Right atrium auricular region (tissue), 2 donors: ENCODE results near the gene TNRC6C. TPM values are rescaled to one million over a fixed set of nuclear protein-coding genes. Genes with fewer than 3 reads are reported as not detected.

Source experiments
- DNase-seq: peaks from one replicate; pipeline ENCODE4 v3.0.0-alpha.2; 2019; ENCODE audit warnings: low spot score
- H3K27ac ChIP-seq, 2 donors: fragments of 200-600 bp; sonication (generic); 1 replicate in 1 of 2; 2 replicates in 1 of 2; pipeline ENCODE4 v1.5.1; 2016 to 2019
- H3K27me3 ChIP-seq, 2 donors: fragments of 200-600 bp; sonication (generic); one replicate each; pipeline versions ENCODE4 v1.5.1 to v1.6.0; 2017 to 2019
- H3K36me3 ChIP-seq: fragments of 200-600 bp; sonication (generic); one replicate; pipeline ENCODE4 v1.5.1; 2016
- H3K4me1 ChIP-seq, 2 donors: fragments of 200-600 bp; sonication (generic); one replicate each; pipeline versions ENCODE4 v1.5.1 to v1.6.0; 2017 to 2019
- H3K4me3 ChIP-seq, 2 donors: fragments of 200-600 bp; sonication (generic); 1 replicate in 1 of 2; 2 replicates in 1 of 2; pipeline ENCODE4 v1.5.1; 2017 to 2019; ENCODE audit warnings: mild to moderate bottlenecking in 1 of 2, moderate library complexity in 1 of 2
- H3K9me3 ChIP-seq, 2 donors: fragments of 200-600 bp; sonication (generic); one replicate each; pipeline ENCODE4 v1.5.1; 2019
- total RNA-seq, 2 donors: library from RNA; depleted of rRNA; stranded (reverse); fragments of >200 nt; gene quantifications; one replicate each; pipeline ENCODE4 v1.1.0, GENCODE V29; 2016
- TF ChIP-seq, protein P1 (sequence below), 2 donors: fragments of 200-600 bp; sonication (generic); IDR thresholded peaks; one replicate each; pipeline ENCODE4 v1.5.1; 2019; ENCODE audit warnings: antibody characterized with exemption in 2 of 2

TNRC6C gene
- total RNA-seq, 2 donors from 2014 or later: 8.7 to 13.0 TPM

DNA sequence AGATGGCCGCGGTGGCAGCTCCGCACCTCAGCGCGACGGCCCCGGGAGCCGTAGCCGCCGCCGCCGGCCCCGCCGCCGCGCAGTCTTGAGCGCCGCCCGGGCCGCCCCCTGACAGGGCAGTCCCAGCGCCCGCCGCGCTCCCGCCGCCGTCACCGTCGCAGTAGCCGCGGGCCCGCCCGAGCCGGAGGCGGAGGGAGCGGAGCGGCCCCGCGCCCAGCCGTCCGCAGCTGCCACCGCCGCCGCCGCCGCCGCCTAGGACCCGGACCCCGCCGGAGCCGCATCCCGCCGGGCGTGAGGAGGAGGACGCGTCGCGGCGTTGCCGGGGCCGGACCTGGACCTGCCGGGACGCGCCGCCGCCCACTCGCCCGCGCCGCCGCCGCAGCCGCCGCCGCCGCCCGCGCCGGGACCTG, 218 bp downstream of the TNRC6C start:
- Histone ChIP-seq H3K27me3 (no peaks in the 10 kb centered on the region), H3K27ac (peak overlapping the region in 1 of 2 donors; percentile 47), H3K4me3 (peak overlapping the region; percentile 57 to 90), H3K9me3 (no peaks in the 10 kb centered on the region), H3K36me3 (no peaks in the 10 kb centered on the region), H3K4me1 (peaks cover 0 to 44% of the 10 kb centered on the region in 2 donors)
- DNase-seq: no peak
- TF ChIP-seq, protein P1, sequence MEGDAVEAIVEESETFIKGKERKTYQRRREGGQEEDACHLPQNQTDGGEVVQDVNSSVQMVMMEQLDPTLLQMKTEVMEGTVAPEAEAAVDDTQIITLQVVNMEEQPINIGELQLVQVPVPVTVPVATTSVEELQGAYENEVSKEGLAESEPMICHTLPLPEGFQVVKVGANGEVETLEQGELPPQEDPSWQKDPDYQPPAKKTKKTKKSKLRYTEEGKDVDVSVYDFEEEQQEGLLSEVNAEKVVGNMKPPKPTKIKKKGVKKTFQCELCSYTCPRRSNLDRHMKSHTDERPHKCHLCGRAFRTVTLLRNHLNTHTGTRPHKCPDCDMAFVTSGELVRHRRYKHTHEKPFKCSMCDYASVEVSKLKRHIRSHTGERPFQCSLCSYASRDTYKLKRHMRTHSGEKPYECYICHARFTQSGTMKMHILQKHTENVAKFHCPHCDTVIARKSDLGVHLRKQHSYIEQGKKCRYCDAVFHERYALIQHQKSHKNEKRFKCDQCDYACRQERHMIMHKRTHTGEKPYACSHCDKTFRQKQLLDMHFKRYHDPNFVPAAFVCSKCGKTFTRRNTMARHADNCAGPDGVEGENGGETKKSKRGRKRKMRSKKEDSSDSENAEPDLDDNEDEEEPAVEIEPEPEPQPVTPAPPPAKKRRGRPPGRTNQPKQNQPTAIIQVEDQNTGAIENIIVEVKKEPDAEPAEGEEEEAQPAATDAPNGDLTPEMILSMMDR (IDR thresholded peaks at IDR 0.05): no peak

DNA sequence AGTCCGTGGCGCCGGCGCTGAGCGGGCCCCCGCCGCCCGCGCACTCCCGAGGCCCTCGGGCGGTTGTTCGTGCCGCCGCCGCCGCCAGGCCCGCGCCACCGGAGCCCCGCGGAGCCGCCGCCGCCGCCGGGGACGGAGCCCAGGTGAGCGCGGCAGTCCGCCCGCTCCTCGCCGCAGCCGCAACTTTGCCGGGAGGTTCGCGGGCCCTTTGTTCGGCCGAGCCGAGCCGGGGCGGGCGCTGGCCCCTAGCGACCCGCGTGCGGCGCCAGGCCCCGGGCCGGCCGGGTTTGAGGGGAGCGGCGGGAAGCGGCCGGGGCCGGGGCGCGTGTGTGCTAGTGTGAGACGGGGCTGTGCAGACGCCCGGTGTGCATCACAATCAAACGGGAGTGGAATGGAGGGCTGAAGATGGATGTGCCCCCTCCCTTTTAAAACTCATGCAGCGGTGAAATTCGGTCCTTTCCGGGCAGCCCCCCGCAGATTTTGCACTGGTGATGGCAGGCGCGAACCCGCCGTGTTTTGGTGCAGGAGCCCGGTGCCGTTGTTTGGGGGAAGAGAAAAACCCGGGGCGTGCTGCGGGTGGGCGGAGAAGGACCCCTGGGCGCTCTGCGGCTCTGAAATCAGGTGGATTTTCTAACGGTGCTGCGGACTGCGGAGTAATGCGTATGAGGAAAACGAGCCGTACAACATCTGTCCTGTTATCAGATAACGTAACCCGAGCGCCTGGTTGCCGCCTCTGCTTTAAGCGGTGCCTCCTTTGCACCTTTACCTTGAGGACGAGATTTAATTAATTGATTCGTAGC, 823 bp downstream of the TNRC6C start:
- peaks cover 0 to 51% of the 10 kb centered on the region in 2 donors for H3K4me1 ChIP-seq
- DNase-seq: no peak
- H3K27me3 ChIP-seq: no peaks in the 10 kb centered on the region
- H3K36me3 ChIP-seq: no peaks in the 10 kb centered on the region
- H3K4me3 ChIP-seq: peak overlapping the region; percentile 57 to 90
- peak overlapping the region; percentile 79 to 82 for H3K27ac ChIP-seq
- H3K9me3 ChIP-seq: no peaks in the 10 kb centered on the region
- TF ChIP-seq, protein P1 (IDR thresholded peaks at IDR 0.05): no peak

DNA sequence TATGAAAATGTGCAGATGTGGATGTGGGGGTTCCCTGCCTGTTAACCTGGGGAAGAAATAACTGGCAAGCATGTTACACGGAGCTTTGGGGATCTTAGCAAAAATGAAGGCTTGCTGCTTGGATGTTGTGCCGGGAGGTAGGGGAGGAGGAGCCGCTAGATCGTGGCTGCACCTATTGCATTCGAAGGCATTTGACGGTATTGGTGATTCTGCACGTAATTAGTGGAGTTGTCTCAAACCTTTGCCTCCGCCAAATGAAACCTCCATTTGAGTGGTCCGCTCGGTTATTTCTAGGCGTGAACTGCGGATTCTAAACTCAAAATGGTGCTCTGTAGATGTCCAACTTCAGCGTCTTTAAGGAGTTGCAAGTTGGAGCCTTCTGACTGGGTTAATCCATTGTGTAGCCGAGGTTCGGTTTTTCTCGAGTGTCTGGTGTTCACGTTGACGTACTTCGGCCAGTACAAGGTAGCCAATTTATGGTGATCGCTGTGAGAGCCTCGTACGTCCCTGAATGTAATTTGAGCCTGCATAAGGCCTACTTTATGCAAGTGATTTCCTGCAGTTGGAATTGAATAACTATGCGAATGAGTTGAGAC, 1.5 kb downstream of the TNRC6C start:
- no peak for DNase-seq
- TF ChIP-seq, protein P1 (IDR thresholded peaks at IDR 0.05): no peak
- no peaks in the 10 kb centered on the region for H3K36me3 ChIP-seq
- H3K4me1 ChIP-seq: peaks cover 0 to 58% of the 10 kb centered on the region in 2 donors
- no peaks in the 10 kb centered on the region for H3K27me3 ChIP-seq
- no peaks in the 10 kb centered on the region for H3K9me3 ChIP-seq
- H3K27ac ChIP-seq: peak overlapping the region; percentile 79 to 82
- H3K4me3 ChIP-seq: peak overlapping the region; percentile 57 to 90

DNA sequence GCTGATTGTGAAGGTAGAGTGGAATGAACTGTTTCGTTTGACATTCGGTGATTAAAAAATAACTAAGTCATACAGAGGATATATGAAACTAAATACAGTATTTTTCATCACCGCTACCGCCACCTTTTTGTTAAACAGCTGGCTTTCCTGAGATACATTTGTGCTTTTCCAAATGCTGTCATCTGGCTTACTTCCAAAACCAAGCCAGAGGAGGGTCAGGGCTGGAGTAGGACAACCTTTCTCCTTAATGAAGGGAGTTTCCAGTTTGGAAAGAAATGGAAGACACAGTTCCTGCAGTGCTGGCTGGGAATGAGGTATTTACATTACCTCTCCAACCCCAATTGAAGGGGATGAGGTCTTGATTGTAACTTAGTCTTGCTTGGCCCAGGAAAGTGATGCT, 3.2 kb downstream of the TNRC6C start:
- TF ChIP-seq, protein P1 (IDR thresholded peaks at IDR 0.05): no peak
- no peak for DNase-seq
- Histone ChIP-seq H3K36me3 (no peaks in the 10 kb centered on the region), H3K9me3 (no peaks in the 10 kb centered on the region), H3K4me3 (no peak overlapping the region), H3K27me3 (no peaks in the 10 kb centered on the region), H3K4me1 (peaks cover 0 to 68% of the 10 kb centered on the region in 2 donors), H3K27ac (peak overlapping the region in 1 of 2 donors; percentile 79)

DNA sequence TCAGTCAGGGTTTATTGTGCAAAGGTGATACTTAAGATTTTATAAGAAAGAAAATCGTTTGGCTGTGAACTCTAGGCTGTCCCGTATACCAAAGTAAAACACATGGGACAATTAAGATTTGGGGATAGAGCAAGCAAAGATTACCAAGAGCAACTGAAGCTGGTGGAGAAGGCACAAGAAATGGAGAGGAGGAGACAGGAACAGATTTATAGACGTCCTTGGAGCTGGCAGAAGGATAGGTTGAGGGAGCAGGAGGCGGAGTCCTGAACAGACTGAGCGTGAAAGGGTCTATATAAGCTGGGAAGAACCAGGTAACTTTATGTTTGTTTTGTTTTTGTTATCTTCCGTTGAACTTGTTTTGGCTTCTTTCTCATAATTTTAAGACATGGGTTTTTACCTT, 3.8 kb downstream of the TNRC6C start:
- DNase-seq: no peak
- TF ChIP-seq, protein P1 (IDR thresholded peaks at IDR 0.05): no peak
- peaks cover 0 to 71% of the 10 kb centered on the region in 2 donors for H3K4me1 ChIP-seq
- no peaks in the 10 kb centered on the region for H3K36me3 ChIP-seq
- peak overlapping the region in 1 of 2 donors; percentile 79 for H3K27ac ChIP-seq
- H3K9me3 ChIP-seq: no peaks in the 10 kb centered on the region
- H3K4me3 ChIP-seq: no peak overlapping the region
- H3K27me3 ChIP-seq: no peaks in the 10 kb centered on the region
